ENCODE data around the gene PPP1R8. TPM values are rescaled to one million over a fixed set of nuclear protein-coding genes. Genes with fewer than 3 reads are reported as not detected.

Gene PPP1R8
- total RNA-seq, 2 experiments from 2014 or later = 57.3 to 72.4 TPM

- BruUV-seq (replicated peaks) = no TSS peak
- Histone ChIP-seq H3K9me3 (ENCODE audit: low read length) (no peaks in the 10 kb centered on the region), H3K4me3 (ENCODE audit: low read depth, low read length, poor library complexity, severe bottlenecking) (no peak overlapping the region), H3K27ac (ENCODE audit: low read depth, low read length, poor library complexity, severe bottlenecking) (no peak overlapping the region), H3K79me2 (ENCODE audit: insufficient read depth, low read depth, low read length) (no peaks in the 10 kb centered on the region), H2AFZ (ENCODE audit: low read length) (no peak overlapping the region), H3K9me2 (ENCODE audit: insufficient read depth, low read length) (no peaks in the 10 kb centered on the region), H3K36me3 (ENCODE audit: insufficient read depth, low read length) (peaks cover 24% of the 10 kb centered on the region), H3K4me2 (ENCODE audit: low read length) (peak overlapping the region; percentile 31; the same call in 1 of the 2 replicates), H4K20me1 (ENCODE audit: insufficient read depth, low read length) (no peaks in the 10 kb centered on the region), H3K4me1 (ENCODE audit: insufficient read depth, low read length, poor library complexity, severe bottlenecking) (peaks cover 57% of the 10 kb centered on the region)
- CTCF ChIA-PET (ENCODE audit: unreplicated experiment) = no interaction called here
- intact Hi-C loops (cut with micrococcal nuclease; ENCODE audit: unreplicated experiment) = no loop called here
- TF ChIP-seq CTCF (conservative IDR thresholded peaks at IDR 0.05; ENCODE audit: low read length) (no peak), EZH2phosphoT487 (IDR thresholded peaks at IDR 0.05; ENCODE audit: borderline replicate concordance, low read depth, low read length) (no peak)
- POLR2A ChIA-PET = no interaction called here
- DNase-seq (ENCODE audit: low spot score) = peak; percentile 48
Observed at GRCh38 chr1:27884006-27884954, 53.7 kb downstream of the PPP1R8 start.

- CTCF ChIA-PET (ENCODE audit: unreplicated experiment) = no interaction called here
- DNase-seq (ENCODE audit: low spot score) = no peak
- H3K79me2 ChIP-seq (ENCODE audit: insufficient read depth, low read depth, low read length) = no peaks in the 10 kb centered on the region
- H3K9me3 ChIP-seq (ENCODE audit: low read length) = no peaks in the 10 kb centered on the region
- BruUV-seq (replicated peaks) = no TSS peak
- no peaks in the 10 kb centered on the region for H3K9me2 ChIP-seq (ENCODE audit: insufficient read depth, low read length)
- intact Hi-C loops (cut with micrococcal nuclease; ENCODE audit: unreplicated experiment) = no loop called here
- H3K36me3 ChIP-seq (ENCODE audit: insufficient read depth, low read length) = peaks cover 31% of the 10 kb centered on the region
- peaks cover 65% of the 10 kb centered on the region for H3K4me1 ChIP-seq (ENCODE audit: insufficient read depth, low read length, poor library complexity, severe bottlenecking)
- H3K27ac ChIP-seq (ENCODE audit: low read depth, low read length, poor library complexity, severe bottlenecking) = no peak overlapping the region
- H2AFZ ChIP-seq (ENCODE audit: low read length) = no peak overlapping the region
- H3K4me2 ChIP-seq (ENCODE audit: low read length) = peak overlapping the region; percentile 0; the same call in 1 of the 2 replicates
- TF ChIP-seq CTCF (conservative IDR thresholded peaks at IDR 0.05; ENCODE audit: low read length) = no peak
- TF ChIP-seq EZH2phosphoT487 (IDR thresholded peaks at IDR 0.05; ENCODE audit: borderline replicate concordance, low read depth, low read length) = no peak
- H3K4me3 ChIP-seq (ENCODE audit: low read depth, low read length, poor library complexity, severe bottlenecking) = no peak overlapping the region
- POLR2A ChIA-PET = no interaction called here
- no peaks in the 10 kb centered on the region for H4K20me1 ChIP-seq (ENCODE audit: insufficient read depth, low read length)
Observed at GRCh38 chr1:27885114-27885528, 54.5 kb downstream of the PPP1R8 start.
